ENCODE measurements around the gene C20orf173. TPM values are rescaled to one million over a fixed set of nuclear protein-coding genes. Genes with fewer than 3 reads are reported as not detected.

Gene C20orf173
- total RNA-seq, 2 experiments from 2014 or later: not detected

- POLR2A ChIA-PET: interaction anchor here (0.9 to 2.0 kb wide), 3 partner anchors 126 to 253 kb away, joined by 3 to 20 read pairs (median 4); partner anchors contain the start of genes RBM39 and SPAG4
- CTCF ChIA-PET: interaction anchor here (1.9 kb wide), 1 partner anchor 27 kb away, joined by 7 read pairs; no protein-coding TSS in a partner anchor
Observed at GRCh38 chr20:35489717-35490116, 39.7 kb downstream of the C20orf173 start.

DNA sequence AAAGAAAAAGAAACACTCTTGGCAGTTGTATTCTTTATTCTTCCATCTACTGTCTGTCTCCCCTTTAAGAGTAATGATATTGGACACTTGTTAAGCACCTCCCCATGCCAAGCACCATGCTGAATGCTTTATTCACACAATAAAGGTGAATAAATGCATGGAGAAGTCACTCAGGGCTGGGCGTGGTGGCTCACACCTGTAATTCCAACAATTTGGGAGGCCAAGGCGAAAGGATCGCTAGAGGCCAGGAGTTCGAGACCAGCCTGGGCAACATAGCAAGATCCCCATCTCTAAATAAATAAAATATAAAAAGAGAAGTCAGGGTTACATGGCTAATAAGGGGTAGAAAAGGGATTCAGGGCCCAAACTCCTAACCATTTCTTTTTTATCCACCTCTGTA is 42.0 kb downstream of the C20orf173 start:
- POLR2A ChIA-PET: no interaction called here
- CTCF ChIA-PET: no interaction called here

GRCh38 chr20:35479798-35480197 is 49.7 kb downstream of the C20orf173 start:
- ChIA-PET CTCF (interaction anchor here (0.5 to 2.2 kb wide), 4 partner anchors 15 to 130 kb away, joined by 3 to 8 read pairs (median 3); partner anchors contain the start of gene CEP250), POLR2A (no interaction called here)

DNA sequence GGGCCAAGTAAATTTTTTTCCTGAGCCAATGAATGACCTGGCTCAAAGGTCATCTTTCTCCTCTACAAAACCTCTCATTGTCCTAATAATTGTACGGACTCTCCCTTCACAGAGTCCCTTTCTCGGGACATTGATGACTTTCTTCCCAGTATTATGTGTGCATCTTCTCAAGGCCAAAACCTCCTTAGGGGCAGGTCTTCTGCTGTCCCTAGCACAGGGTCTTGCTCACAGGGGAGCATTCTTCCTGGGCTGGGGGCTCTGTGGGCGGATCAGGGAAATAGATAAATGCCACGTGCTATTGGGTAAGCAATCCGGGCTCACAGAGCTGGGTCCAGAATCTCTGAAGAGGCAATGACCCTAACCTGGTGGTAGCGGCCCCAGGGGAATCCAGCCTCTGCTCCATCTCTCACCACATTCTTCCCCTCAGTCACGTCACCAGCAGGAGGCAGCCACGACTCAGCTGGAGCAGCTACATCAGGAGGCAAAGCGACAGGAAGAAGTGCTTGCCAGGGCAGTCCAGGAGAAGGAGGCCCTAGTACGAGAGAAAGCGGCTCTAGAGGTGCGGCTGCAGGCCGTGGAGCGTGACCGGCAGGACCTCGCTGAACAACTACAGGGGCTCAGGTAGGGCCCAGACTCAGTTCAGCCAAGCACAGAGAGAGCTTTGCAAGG is 50.5 kb downstream of the C20orf173 start:
- CTCF ChIA-PET: interaction anchor here (0.8 to 2.2 kb wide), 3 partner anchors 16 to 130 kb away, joined by 3 to 8 read pairs (median 3); partner anchors contain the start of gene CEP250
- POLR2A ChIA-PET: no interaction called here

Other genes with a start within 250 kb of the C20orf173 start
- gene EIF6, start 244.9 kb downstream of the C20orf173 start, total RNA-seq: 100 to 1,000 TPM; 190 to 192 TPM
- gene FAM83C, start 237.2 kb downstream of the C20orf173 start, total RNA-seq: not detected
- gene UQCC1, start 117.7 kb downstream of the C20orf173 start, total RNA-seq: 10 to 100 TPM; 57.4 to 72.3 TPM
- gene GDF5, start 91.4 kb downstream of the C20orf173 start, total RNA-seq: not detected
- gene CEP250, start 74.1 kb downstream of the C20orf173 start, total RNA-seq: 10 to 100 TPM; 43.2 to 48.5 TPM
- gene ERGIC3, start 12.4 kb upstream of the C20orf173 start, total RNA-seq: 100 to 1,000 TPM; 132 to 141 TPM
- gene SPAG4, start 86.2 kb upstream of the C20orf173 start, total RNA-seq: 1 to 10 TPM; 3.5 to 4.7 TPM
- 100 to 1,000 TPM; 255 to 267 TPM for gene CPNE1, start 135.2 kb upstream of the C20orf173 start, total RNA-seq
- 100 to 1,000 TPM; 113 to 121 TPM for gene RBM12, start 135.2 kb upstream of the C20orf173 start, total RNA-seq
- 10 to 100 TPM; 38.9 to 42.7 TPM for gene NFS1, start 169.7 kb upstream of the C20orf173 start, total RNA-seq
- gene ROMO1, start 169.8 kb upstream of the C20orf173 start, total RNA-seq: 100 to 1,000 TPM; 136 to 141 TPM
- 100 to 1,000 TPM; 303 to 307 TPM for gene RBM39, start 212.6 kb upstream of the C20orf173 start, total RNA-seq
- gene PHF20, start 242.4 kb upstream of the C20orf173 start, total RNA-seq: 10 to 100 TPM; 55.9 to 57.3 TPM

All from activated CD8-positive, alpha-beta memory T cell treated with anti-CD3 and anti-CD28 coated beads for 36 hours (primary cell).